NK-92 treated with Interleukin-12 subunit alpha and Interleukin-12 subunit beta, amount 100 ng/mL, for 24 hours (cell line): Measurements from ENCODE around the gene CRYAA.
"Not testable (repeated sequence)": the region's sequence is repeated elsewhere in the genome, so short reads cannot be mapped to it uniquely, and the experiment has no call there.

ENCODE experiments used
- DNase-seq: peaks from one replicate; lab custom pipeline; 2025; lab: John Stamatoyannopoulos, UW

The CRYAA gene

GRCh38 chr21:43168708-43169107, at the start of gene CRYAA:
Gene CRYAA, plus strand, starts transcription at chr21:43169008. Its CDS starts 92 bp downstream, at chr21:43169100.
- DNase-seq = not testable (repeated sequence)

GRCh38 chr21:43130094-43130493, 38.7 kb upstream of the CRYAA start:
- DNase-seq = not testable (repeated sequence)

GRCh38 chr21:43134520-43134919, 34.3 kb upstream of the CRYAA start:
- DNase-seq = not testable (repeated sequence)

GRCh38 chr21:43138944-43139343, 29.9 kb upstream of the CRYAA start:
- DNase-seq = not testable (repeated sequence)

GRCh38 chr21:43141407-43141806, 27.4 kb upstream of the CRYAA start:
- not testable (repeated sequence) for DNase-seq

GRCh38 chr21:43146637-43147036, 22.2 kb upstream of the CRYAA start:
- DNase-seq = not testable (repeated sequence)

- DNase-seq = not testable (repeated sequence)
Observed at GRCh38 chr21:43147999-43148398, 20.8 kb upstream of the CRYAA start.

GRCh38 chr21:43149344-43149743, 19.5 kb upstream of the CRYAA start:
- not testable (repeated sequence) for DNase-seq

GRCh38 chr21:43153601-43154000, 15.2 kb upstream of the CRYAA start:
- not testable (repeated sequence) for DNase-seq

GRCh38 chr21:43159279-43160175, 9.3 kb upstream of the CRYAA start:
- not testable (repeated sequence) for DNase-seq

- DNase-seq = not testable (repeated sequence)
Observed at GRCh38 chr21:43161826-43162707, 6.7 kb upstream of the CRYAA start.

- DNase-seq = not testable (repeated sequence)
Observed at GRCh38 chr21:43162708-43163205, 6.1 kb upstream of the CRYAA start.

- not testable (repeated sequence) for DNase-seq
Observed at GRCh38 chr21:43164823-43165222, 4.0 kb upstream of the CRYAA start.

GRCh38 chr21:43165734-43166133, 3.1 kb upstream of the CRYAA start:
- not testable (repeated sequence) for DNase-seq

GRCh38 chr21:43169230-43169886, 550 bp downstream of the CRYAA start:
- not testable (repeated sequence) for DNase-seq

GRCh38 chr21:43169891-43170290, 1.1 kb downstream of the CRYAA start:
- not testable (repeated sequence) for DNase-seq

GRCh38 chr21:43172812-43173211, 4.0 kb downstream of the CRYAA start:
- DNase-seq = not testable (repeated sequence)

- not testable (repeated sequence) for DNase-seq
Observed at GRCh38 chr21:43173438-43173837, 4.6 kb downstream of the CRYAA start.

- not testable (repeated sequence) for DNase-seq
Observed at GRCh38 chr21:43173930-43174329, 5.1 kb downstream of the CRYAA start.

GRCh38 chr21:43174998-43175397, 6.2 kb downstream of the CRYAA start:
- not testable (repeated sequence) for DNase-seq

GRCh38 chr21:43176621-43177020, 7.8 kb downstream of the CRYAA start:
- not testable (repeated sequence) for DNase-seq
